ENCODE measurements around the gene FKBP6.
"Not testable (repeated sequence)": the region's sequence is repeated elsewhere in the genome, so short reads cannot be mapped to it uniquely, and the experiment has no call there.

The FKBP6 gene

DNA sequence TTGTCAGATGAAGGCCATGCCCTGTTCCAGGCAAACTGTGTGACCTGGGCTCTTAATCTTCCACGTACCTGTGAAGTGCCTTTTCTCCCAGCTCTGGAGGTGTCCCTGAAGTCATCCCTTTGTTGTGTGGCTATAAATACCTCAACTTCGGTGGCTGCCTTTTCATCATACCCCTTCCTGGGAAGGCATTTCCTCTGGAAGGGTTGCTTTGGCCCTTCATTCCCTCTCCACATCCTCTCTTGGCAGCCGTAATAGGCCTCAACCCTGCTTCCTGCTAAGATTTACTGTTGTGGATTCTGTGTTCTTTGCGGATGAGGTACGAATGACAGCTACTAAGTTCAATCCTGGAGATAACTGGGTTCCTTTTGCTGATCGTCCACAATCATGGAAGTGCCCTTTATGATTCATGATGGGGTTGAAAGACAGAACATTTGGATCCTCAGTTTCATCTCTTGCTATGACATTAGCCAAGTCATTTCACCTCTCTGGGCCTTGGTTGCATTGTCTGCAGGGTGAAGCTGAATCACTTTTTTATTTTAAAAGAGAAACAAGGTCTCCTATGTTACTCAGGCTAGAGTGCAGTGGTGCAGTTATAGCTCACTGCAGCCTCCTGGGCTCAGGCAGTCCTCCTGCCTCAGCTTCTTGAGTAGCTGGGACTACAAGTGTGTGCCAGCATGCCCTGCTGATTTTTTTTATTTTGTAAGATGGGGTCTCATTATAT is 23.6 kb downstream of the FKBP6 start:
- intact Hi-C loops (cut with DNase I), result no loop called here
- DNase-seq, result no peak

DNA sequence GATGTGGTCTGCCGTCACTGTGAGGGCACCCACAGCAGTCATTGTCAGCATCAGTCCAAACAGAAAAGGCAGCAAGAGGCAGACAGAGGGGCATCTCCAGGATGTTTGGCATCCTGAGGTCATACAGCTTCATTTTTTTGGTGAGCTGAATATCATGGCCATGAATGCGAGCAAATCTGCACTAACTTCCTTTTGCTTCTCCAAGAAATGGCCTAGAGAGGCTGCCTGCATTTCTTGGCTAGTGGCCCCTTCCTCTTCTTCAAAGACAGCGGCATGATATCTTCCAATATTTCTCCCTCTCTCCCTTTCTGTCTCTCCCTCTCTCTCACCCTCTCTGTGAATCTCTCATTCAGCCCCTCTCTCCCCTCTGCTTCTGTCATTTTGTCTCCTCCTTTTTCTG is 24.8 kb downstream of the FKBP6 start:
- intact Hi-C loops (cut with DNase I), result no loop called here
- no peak for DNase-seq

DNA sequence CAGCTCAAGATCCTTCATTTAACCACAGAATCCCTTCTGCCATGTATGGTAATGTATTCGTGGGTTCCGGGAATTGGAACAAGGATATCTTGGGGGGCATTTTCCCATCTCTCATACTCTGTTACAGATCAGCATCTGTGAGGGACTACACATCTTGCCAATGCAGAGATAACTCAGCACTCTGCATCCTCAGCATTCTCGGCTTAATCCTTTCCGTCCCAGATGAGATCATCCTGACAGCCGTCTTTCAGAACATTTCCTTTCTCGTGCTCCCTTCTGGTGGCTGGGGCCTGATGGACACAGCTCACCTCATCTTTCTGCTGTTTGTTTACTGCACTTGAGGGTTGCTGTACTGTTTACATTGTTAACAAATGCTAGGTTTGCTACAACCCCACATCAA is 25.3 kb downstream of the FKBP6 start:
- intact Hi-C loops (cut with DNase I), result no loop called here
- DNase-seq, result no peak

DNA sequence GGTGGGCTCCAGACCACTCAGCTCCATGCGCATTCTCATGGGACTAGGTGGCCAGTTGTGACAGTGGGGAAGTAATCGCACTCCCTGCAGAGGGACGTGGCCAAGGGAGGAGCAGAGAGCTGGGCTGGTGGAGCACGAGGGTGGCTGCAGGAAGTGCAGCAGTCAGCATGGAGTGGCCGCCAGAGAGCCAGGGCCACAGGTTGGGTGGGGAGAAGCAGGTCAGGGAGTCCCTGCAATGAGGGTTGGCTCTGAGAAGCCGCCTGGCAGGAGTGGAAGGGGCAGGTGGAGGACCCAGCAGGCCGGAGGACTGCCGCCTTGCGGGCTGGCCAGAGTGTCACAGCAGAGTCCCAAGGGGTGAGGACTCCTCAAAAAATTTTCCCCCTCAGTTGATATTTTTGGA is 26.2 kb downstream of the FKBP6 start:
- intact Hi-C loops (cut with DNase I), result no loop called here

DNA sequence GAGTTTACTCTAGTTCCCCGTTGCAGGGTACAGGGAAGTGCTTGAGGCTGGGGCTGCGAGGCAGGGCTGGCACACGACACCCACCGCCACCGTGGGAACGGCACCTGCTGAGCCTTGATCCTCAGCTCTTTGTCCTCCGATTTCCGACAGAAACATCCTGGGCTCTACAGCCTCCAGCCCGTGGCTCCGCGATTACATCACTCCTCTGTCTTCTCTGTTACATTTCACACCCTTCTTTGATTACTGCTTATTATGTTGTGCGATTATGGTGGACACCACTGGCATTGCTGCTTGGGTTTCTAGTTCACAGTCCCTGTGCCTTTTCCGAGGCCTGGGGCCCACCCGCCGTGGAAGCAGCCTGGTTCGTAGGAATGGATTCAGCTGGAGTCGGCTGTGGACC is 26.9 kb downstream of the FKBP6 start:
- intact Hi-C loops (cut with DNase I), result no loop called here
- no peak for DNase-seq

More for the DNA sequence above, 26.2 kb downstream of the FKBP6 start:
- DNase-seq, result peak in 1 of 42 donors; percentile 12

DNA sequence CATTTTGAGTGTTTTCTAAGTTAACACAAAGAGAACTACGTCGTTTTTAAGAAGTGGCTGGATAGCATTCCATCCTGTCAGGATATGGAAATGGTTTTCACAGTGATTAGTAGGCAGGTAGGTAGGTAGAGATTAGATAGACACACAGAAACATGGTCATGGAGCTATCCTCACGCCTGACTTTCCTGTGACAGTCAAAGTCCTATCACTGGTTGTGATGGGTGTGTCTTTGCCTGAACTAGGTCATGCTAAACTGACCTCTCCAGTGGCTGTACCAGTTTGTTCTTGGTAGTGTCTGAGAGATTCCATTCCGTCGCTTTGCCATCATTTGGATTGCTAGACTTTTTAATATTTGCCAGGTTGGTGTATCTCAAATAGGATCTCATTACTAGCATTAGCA is 28.2 kb downstream of the FKBP6 start:
- DNase-seq, result no peak
- intact Hi-C loops (cut with DNase I), result no loop called here

DNA sequence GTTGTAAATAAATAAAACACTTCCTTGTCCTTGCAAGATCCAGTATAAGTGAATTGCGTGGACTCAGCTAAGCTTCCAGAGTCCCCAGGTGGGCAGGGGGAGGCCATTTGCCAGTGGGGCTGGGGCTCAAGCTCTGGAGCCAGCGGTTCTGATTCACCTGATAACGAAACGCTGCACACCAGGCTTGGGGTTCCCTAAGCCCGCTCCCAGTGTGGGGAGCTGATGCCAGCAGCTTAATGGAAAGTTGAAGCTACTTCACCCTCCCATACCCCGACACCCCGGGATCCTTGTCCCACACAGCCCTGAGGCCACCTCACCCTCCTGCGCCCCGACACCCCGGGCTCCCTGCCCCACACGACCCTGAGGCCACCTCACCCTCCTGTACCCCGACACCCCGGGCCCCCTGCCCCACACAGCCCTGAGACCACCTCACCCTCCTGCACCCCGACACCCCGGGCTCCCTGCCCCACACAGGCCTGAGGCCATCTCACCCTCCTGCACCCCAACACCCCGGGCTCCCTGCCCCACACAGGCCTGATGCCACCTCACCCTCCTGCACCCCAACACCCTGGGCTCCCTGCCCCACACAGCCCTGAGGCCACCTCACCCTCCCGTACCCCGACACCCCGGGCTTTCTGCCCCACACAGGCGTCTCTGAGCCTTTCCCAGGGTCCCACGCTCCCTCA is 30.8 kb downstream of the FKBP6 start:
- DNase-seq, result no peak
- intact Hi-C loops (cut with DNase I), result no loop called here

DNA sequence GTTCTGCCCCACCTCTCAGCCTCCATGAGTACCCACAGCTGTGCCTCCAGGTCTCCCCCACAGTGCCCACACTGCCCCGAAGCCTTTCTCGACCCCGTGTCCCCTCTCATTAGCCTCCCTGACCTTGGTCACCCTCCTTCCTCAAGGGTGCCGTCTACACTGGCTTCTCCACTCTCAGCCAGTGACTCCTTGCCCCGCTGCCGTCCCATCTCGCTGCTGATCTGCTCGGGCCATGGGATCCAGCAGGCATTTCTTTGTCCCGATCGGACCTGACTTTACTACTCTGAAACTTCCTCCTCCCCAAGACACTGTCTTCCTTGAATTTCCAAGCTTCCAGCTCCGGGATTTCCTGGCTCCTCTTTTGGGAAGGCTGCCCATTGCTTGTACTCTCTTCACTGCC is 31.3 kb downstream of the FKBP6 start:
- no peak for DNase-seq
- intact Hi-C loops (cut with DNase I), result no loop called here

DNA sequence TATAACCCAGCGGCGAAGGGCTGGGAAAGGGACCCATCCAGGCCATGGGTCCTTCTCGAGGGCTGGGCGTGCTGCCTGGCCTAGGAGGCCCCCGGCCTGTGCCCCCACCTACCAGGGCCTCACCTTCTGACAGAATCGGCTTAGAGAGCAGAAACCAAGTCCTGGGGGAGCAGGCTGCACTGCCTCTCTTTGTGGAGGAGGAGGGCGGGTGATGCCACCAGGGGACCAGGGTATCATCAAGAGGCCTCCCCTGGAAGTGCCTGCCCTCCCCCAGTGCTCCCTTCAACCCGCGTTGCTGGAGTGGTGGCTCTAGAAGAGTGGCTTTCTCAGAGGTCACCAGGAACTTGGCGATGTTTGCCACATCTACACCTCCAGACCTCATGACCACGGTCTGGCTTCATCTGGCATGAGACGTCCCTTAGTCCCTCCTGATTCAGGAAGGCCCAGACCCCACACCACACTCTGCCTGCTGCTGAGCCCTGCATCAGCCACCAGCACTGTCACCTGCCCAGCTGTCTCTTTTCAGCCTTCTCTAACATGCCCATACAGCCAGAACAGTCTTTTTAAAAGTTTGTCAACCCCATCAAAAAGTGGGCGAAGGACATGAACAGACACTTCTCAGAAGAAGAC is 31.9 kb downstream of the FKBP6 start:
- intact Hi-C loops (cut with DNase I), result no loop called here
- no peak for DNase-seq

DNA sequence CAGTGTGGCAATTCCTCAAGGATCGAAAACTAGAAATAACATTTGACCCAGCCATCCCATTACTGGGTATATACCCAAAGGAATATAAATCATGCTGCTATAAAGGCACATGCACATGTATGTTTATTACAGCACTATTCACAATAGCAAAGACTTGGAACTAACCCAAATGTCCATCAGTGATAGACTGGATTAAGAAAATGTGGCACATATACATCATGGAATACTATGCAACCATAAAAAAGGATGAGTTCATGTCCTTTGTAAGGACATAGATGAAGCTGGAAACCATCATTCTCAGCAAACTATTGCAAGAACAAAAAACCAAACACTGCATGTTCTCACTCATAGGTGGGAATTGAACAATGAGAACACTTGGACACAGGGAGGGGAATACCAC is 32.6 kb downstream of the FKBP6 start:
- intact Hi-C loops (cut with DNase I); DNase-seq: not testable (repeated sequence)

DNA sequence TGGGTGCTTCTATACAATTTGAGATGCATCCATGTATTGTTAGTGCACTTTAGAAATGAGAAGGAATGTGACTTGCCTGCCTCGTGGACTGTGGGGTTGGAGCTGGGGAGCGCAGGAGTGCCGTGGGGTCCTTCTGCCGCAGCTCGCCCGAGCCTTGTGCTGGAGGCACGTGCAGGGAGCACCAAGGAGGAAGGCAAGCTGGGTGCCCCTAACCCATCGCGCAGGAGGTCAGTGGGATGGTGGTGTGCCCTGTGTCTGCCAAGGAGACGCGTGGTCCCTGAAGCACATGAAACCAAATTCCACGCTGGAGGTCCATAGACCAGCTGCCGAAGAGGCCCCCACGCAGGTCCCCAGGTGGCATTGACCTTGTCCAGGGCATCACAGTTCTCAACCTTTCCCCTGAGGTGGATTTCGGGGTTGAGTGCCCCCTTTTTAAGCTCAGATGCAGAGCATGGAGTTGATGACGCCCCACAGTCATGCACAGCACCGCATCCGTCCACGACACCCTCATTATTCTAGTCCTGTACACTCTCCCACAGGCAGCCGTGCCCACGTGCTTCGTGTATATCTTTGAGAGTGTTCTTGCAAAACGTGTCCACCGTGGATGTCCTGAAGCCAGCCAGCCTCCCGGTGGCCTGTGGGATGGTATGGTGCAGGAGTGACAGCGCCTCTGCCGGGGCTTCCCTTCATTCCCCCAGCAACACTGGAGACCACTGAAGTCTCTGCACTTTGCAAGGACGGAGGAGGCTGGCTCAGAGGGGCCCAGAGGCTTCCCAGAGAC is 35.5 kb downstream of the FKBP6 start:
- DNase-seq, result no peak
- intact Hi-C loops (cut with DNase I), result no loop called here

DNA sequence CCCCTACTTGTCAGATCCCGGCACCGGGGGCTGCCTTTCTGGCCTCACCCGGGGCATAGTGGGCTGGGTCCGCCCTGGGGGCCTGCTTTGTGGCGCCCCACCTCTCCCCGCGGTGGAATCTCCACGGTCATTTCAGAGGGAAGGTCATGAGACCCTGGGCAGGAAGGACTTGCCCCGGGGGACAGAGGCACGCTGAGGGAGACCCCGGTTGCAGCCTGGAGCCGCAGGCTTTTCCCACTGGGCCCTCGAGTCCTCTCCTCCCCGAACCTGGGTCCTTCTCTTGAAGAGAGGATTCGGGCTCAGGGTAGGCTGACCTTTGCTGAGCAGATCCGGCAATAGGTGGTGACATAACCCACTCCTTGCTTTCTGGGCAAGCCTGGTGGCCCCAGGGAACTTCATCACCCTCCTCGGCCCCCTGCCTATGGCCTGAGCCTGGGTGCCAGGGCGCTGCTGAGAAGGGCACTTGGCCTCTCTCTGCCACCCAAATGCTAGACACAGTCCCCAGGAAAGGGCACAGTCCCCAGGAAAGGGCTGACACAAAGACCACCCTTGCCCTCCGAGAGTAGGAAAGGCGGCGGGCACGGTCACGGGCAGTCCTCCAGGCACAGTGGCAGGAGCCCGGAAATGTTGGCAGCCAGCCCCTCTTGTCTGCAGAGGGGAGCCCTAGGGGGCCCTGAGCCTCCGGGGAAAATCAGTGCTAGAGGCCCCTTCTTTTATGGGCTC is 36.2 kb downstream of the FKBP6 start:
- peak in 15 of 42 donors; percentile 17 to 56 (median 28) for DNase-seq

DNA sequence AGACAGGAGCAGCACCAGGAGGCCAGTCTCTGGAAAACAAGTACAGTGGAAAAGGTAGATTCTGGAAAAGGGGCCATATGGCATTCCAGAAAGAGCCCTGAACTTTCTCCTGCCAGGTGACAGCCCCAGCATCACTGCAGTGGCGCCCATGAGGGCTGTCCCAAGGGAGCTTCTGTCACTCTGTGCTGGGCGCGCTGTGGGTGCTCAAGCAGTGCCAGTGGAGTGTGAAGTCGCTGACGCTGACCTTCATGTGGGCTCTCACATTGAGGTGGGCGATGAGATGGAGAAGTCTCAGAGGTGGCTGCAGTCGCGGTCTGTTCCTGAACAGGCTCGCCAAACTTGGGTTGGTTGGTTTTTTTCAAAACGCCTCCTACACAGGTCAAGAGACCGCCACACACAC is 38.2 kb downstream of the FKBP6 start:
- peak in 1 of 42 donors; percentile 13 for DNase-seq
- intact Hi-C loops (cut with DNase I), result no loop called here

More for the DNA sequence above, 36.2 kb downstream of the FKBP6 start:
- intact Hi-C loops (cut with DNase I), result no loop called here

DNA sequence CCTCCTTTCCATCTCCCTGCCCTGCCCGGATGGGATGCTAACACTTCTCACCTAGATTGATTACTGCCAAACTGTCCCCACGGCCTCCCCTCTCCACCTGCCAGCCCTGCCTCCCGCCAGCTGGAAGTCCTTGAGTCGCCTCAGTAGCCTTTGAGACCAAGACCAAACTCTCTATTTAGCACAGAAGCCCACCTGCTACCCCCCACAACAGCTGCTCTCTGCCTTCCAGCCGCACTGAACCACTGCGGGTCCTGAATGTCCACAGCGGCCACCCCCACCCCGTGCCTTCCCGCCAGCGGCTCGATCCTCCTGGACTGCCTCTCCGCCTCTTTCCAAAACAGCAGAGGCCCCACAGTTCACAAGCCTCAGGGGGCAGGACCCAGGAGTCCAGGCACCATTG is 39.0 kb downstream of the FKBP6 start:
- DNase-seq, result peak in 2 of 42 donors; percentile 14 to 20
- intact Hi-C loops (cut with DNase I), result no loop called here

DNA sequence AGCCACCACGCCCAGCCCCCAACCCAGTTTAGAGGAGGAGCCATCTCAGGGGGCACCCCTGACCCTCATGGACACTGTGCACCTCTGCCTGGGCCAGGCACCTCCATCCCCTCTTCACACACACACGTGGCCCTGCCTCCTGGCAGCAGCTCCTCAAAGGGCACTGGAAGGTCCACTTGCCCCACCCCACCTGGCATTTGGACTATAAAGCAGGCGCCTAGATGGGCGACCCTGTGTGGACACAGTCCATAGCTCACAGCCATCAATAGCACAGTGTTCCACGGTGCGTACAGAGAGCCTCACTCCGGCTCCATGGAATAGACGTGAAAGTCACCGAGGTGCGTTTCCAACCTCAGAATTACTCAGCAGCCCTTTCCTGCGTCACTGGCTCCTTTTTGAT is 41.0 kb downstream of the FKBP6 start:
- intact Hi-C loops (cut with DNase I), result no loop called here
- DNase-seq, result peak in 1 of 42 donors; percentile 3

DNA sequence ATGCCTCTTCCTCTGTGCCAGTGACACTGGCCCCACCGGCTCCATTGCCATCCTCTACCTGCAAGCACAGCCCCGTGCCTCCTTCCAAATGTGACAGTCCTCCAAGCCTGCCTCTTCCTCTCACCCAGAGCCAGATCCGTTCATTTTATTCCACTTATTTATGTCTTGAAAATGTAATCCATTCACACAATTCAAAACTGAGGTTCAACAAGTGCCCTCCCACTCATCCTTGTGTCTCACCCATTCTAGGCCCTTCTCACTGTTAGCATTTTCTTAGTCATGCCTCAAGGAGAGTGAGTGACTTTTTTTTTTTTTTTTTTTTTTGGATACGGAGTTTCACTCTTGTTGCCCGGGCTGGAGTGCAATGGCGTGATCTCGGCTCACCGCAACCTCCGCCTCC is 41.7 kb downstream of the FKBP6 start:
- peak in 4 of 42 donors; percentile 10 to 50 (median 16) for DNase-seq
- intact Hi-C loops (cut with DNase I), result no loop called here

DNA sequence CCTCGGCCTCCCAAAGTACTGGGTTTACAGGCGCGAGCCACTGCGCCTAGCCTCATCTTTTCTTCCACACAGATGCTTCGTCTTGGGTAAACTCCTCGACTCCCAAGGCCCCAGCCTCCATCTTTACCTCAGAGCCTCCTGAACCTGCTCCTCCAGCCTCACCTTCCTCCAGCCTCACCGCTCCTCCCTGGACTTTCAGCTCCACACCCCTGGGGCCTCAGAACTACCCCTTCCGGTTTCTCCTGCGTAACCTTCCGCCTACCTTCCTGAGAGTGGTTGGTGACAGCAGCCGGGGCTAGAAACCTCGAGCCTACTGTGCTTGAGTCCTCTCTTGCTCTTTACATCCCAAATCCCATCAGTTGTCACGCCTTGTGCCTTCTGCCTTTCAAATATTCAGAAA is 45.8 kb downstream of the FKBP6 start:
- DNase-seq, result no peak
- intact Hi-C loops (cut with DNase I), result no loop called here

DNA sequence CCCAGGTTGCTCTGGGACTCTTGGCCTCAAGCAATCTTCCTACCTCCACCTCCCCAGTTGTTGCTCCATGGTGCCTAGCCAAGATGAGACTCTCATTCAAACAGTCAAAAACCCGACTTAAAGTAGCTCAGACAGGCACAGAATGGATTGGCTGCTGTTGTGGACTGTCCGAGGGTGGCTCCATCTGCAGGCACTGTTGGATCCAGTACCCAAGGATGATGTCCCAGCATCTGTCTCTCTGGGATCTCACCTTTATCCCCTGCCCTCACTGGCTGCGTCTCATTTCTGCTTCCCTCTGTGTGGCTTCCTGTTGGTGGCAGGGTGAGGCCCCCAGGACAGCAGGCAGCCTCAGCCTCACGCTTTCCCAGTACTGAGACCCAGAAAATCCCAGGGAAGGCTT is 48.3 kb downstream of the FKBP6 start:
- intact Hi-C loops (cut with DNase I); DNase-seq: not testable (repeated sequence)

Data from head of caudate nucleus (tissue), 42 donors.